HG03060 (cell line): Measurements from ENCODE around the gene DRC1.

Experiments
- ATAC-seq: cut with Tn5 transposase; IDR thresholded peaks from one replicate; pipeline ENCODE4 v1.9.1; 2021; ENCODE audit warnings: low read depth, moderate number of reproducible peaks; ENCODE audit not compliant: unreplicated experiment

The DRC1 gene

GRCh38 chr2:26396734-26397298 lies 4.9 kb upstream of the DRC1 start:
- no peak for ATAC-seq

- ATAC-seq = no peak
Observed at GRCh38 chr2:26399771-26400376, 1.8 kb upstream of the DRC1 start.

- ATAC-seq = no peak
Observed at GRCh38 chr2:26400723-26401122, 997 bp upstream of the DRC1 start.

- ATAC-seq = no peak
Observed at GRCh38 chr2:26407526-26407925, 5.8 kb downstream of the DRC1 start.

GRCh38 chr2:26409785-26410184 lies 8.1 kb downstream of the DRC1 start:
- ATAC-seq = no peak

- ATAC-seq = no peak
Observed at GRCh38 chr2:26410764-26411243, 9.1 kb downstream of the DRC1 start.

GRCh38 chr2:26411419-26411818 lies 9.7 kb downstream of the DRC1 start:
- ATAC-seq = no peak

GRCh38 chr2:26412091-26412673 lies 10.5 kb downstream of the DRC1 start:
- no peak for ATAC-seq

- no peak for ATAC-seq
Observed at GRCh38 chr2:26414311-26414710, 12.6 kb downstream of the DRC1 start.

GRCh38 chr2:26421961-26422360 lies 20.2 kb downstream of the DRC1 start:
- ATAC-seq = no peak

GRCh38 chr2:26422947-26423629 lies 21.4 kb downstream of the DRC1 start:
- no peak for ATAC-seq

- no peak for ATAC-seq
Observed at GRCh38 chr2:26423750-26424149, 22.0 kb downstream of the DRC1 start.

GRCh38 chr2:26424221-26424620 lies 22.5 kb downstream of the DRC1 start:
- ATAC-seq = no peak

GRCh38 chr2:26428846-26429245 lies 27.1 kb downstream of the DRC1 start:
- ATAC-seq = no peak

- ATAC-seq = no peak
Observed at GRCh38 chr2:26429779-26430578, 28.3 kb downstream of the DRC1 start.

- ATAC-seq = no peak
Observed at GRCh38 chr2:26430826-26431225, 29.1 kb downstream of the DRC1 start.

- no peak for ATAC-seq
Observed at GRCh38 chr2:26432363-26432762, 30.6 kb downstream of the DRC1 start.

GRCh38 chr2:26432859-26433258 lies 31.1 kb downstream of the DRC1 start:
- ATAC-seq = no peak

GRCh38 chr2:26435106-26435505 lies 33.4 kb downstream of the DRC1 start:
- ATAC-seq = no peak

GRCh38 chr2:26438526-26438925 lies 36.8 kb downstream of the DRC1 start:
- no peak for ATAC-seq

- no peak for ATAC-seq
Observed at GRCh38 chr2:26438926-26439325, 37.2 kb downstream of the DRC1 start.
